CD4-positive, alpha-beta memory T cell (primary cell): ENCODE results near the gene GNA14. TPM values are rescaled to one million over a fixed set of nuclear protein-coding genes. Genes with fewer than 3 reads are reported as not detected.

Experiments used
- CTCF ChIA-PET: fragments of 350-600 bp; sonication (Branson Sonifier 250); formaldehyde crosslinking; loops from one replicate; lab custom pipeline; 2021; ENCODE audit warnings: inconsistent platforms; ENCODE audit not compliant: partially characterized antibody; lab: Charles Lee
- POLR2A ChIA-PET: fragments of 350-600 bp; sonication (Branson Sonifier 250); formaldehyde crosslinking; loops from one replicate; lab custom pipeline; 2021; ENCODE audit not compliant: partially characterized antibody; lab: Charles Lee
- DNase-seq, 5 donors: peaks; one replicate each; pipeline versions ENCODE4 v3.0.0 to v3.0.0-alpha.2; 2020 to 2022; ENCODE audit warnings: mixed read lengths in 1 of 5
- H3K27ac ChIP-seq: one replicate; pipeline ENCODE4 v1.7.0; 2013; ENCODE audit warnings: low read depth, low read length
- H3K27me3 ChIP-seq: 2 replicates; pipeline ENCODE4 v1.7.0; 2013; ENCODE audit warnings: mild to moderate bottlenecking, low read length, moderate library complexity; ENCODE audit not compliant: insufficient read depth
- H3K36me3 ChIP-seq: 2 replicates; pipeline ENCODE4 v1.7.0; 2013; ENCODE audit warnings: mild to moderate bottlenecking, low read length, moderate library complexity; ENCODE audit not compliant: insufficient read depth
- H3K4me1 ChIP-seq: 2 replicates; pipeline ENCODE4 v1.7.0; 2013; ENCODE audit warnings: mild to moderate bottlenecking, low read length, moderate library complexity; ENCODE audit not compliant: insufficient read depth
- H3K4me3 ChIP-seq, 2 donors: one replicate each; pipeline ENCODE4 v1.7.0; 2013; ENCODE audit warnings: low read length in 2 of 2, mild to moderate bottlenecking in 1 of 2
- H3K9me3 ChIP-seq, 2 donors: one replicate each; pipeline ENCODE4 v1.7.0; 2013; ENCODE audit warnings: low read length in 2 of 2, control low read depth in 1 of 2; ENCODE audit not compliant: control insufficient read depth in 1 of 2
- H3K27ac Mint-ChIP-seq, 7 donors: one replicate each; pipeline ENCODE4 v1.8.0; 2020 to 2021; ENCODE audit warnings: mixed read lengths in 7 of 7, mild to moderate bottlenecking in 6 of 7, inconsistent platforms in 3 of 7, moderate library complexity in 3 of 7
- H3K27me3 Mint-ChIP-seq, 2 donors: one replicate each; pipeline ENCODE4 v1.8.0; 2020 to 2021; ENCODE audit warnings: mixed read lengths in 2 of 2
- H3K36me3 Mint-ChIP-seq, 2 donors: one replicate each; pipeline ENCODE4 v1.8.0; 2020 to 2021; ENCODE audit warnings: mixed read lengths in 2 of 2, inconsistent platforms in 1 of 2, mild to moderate bottlenecking in 1 of 2
- H3K4me1 Mint-ChIP-seq, 4 donors: one replicate each; pipeline ENCODE4 v1.8.0; 2020 to 2021; ENCODE audit warnings: mixed read lengths in 4 of 4, mild to moderate bottlenecking in 1 of 4
- H3K4me3 Mint-ChIP-seq, 8 donors: one replicate each; pipeline ENCODE4 v1.8.0; 2020 to 2021; ENCODE audit warnings: mixed read lengths in 8 of 8, mild to moderate bottlenecking in 7 of 8, moderate library complexity in 6 of 8, inconsistent platforms in 3 of 8
- H3K9me3 Mint-ChIP-seq, 8 donors: one replicate each; pipeline ENCODE4 v1.8.0; 2020 to 2021; ENCODE audit warnings: mixed read lengths in 8 of 8, mild to moderate bottlenecking in 5 of 8, inconsistent platforms in 3 of 8, moderate library complexity in 1 of 8
- intact Hi-C: fragments of 100-400 bp; cut with micrococcal nuclease; formaldehyde crosslinking; loops from one replicate; pipeline ENCODE4 v1.15.1; 2023
- polyA plus RNA-seq, 2 donors: library from polyadenylated mRNA; unstranded; fragments of 300-500 nt; fragmentation: Illumina TruSeq; gene quantifications; one replicate each; pipeline ENCODE4 v1.2.3, GENCODE V29; 2021
- total RNA-seq, 2 experiments: library from RNA; stranded (reverse); gene quantifications; one replicate each; pipeline ENCODE4 v1.2.3, GENCODE V29; 2021

The GNA14 gene
- total and polyA plus RNA-seq, 4 experiments from 2014 or later = not detected

DNA sequence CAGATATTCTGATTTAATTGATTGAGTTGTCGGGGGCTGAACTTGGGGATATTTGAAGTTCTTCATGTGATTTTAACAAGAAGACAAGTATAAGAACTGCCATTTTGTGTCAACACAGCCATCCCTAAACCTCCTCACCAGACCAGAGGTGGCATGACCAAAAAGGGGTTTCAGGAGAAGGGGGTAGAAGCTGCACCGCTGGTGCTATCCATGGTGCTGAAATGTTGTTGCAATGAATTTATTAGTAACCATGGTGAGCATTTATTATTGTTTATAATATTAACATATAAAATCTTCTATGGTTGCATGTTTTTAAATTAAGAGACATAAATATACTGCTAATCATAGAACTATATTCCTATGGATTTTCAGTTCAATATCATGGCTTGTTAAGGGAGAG, 72.3 kb downstream of the GNA14 start:
- intact Hi-C loops = no loop called here
- no peaks in the 10 kb centered on the region for H3K27me3 ChIP-seq
- H3K4me1 Mint-ChIP-seq = no peaks in the 10 kb centered on the region
- H3K4me3 ChIP-seq = no peak overlapping the region
- H3K4me1 ChIP-seq = no peaks in the 10 kb centered on the region
- H3K27ac ChIP-seq = no peak overlapping the region
- peaks cover 7 to 12% of the 10 kb centered on the region in 2 donors for H3K27me3 Mint-ChIP-seq
- no peak overlapping the region for H3K27ac Mint-ChIP-seq
- ChIA-PET CTCF (no interaction called here), POLR2A (no interaction called here)
- H3K36me3 ChIP-seq = no peaks in the 10 kb centered on the region
- H3K9me3 Mint-ChIP-seq = peaks cover 0 to 5% (median 0%) of the 10 kb centered on the region in 8 donors
- no peak overlapping the region for H3K4me3 Mint-ChIP-seq
- DNase-seq = peak in 2 of 5 donors; percentile 2 to 5
- H3K36me3 Mint-ChIP-seq = no peaks in the 10 kb centered on the region
- H3K9me3 ChIP-seq = no peaks in the 10 kb centered on the region

- no peak for DNase-seq
- Histone ChIP-seq H3K27ac (no peak overlapping the region), H3K27me3 (no peaks in the 10 kb centered on the region), H3K4me1 (no peaks in the 10 kb centered on the region), H3K9me3 (no peaks in the 10 kb centered on the region), H3K36me3 (no peaks in the 10 kb centered on the region), H3K4me3 (no peak overlapping the region)
- H3K4me1 Mint-ChIP-seq = no peaks in the 10 kb centered on the region
- no peaks in the 10 kb centered on the region for H3K36me3 Mint-ChIP-seq
- intact Hi-C loops = no loop called here
- CTCF ChIA-PET = no interaction called here
- peaks cover 8 to 24% of the 10 kb centered on the region in 2 donors for H3K27me3 Mint-ChIP-seq
- peaks cover 0 to 2% (median 0%) of the 10 kb centered on the region in 8 donors for H3K9me3 Mint-ChIP-seq
- H3K27ac Mint-ChIP-seq = no peak overlapping the region
- no peak overlapping the region for H3K4me3 Mint-ChIP-seq
- POLR2A ChIA-PET = no interaction called here
Observed at GRCh38 chr9:77569335-77569734, 78.8 kb downstream of the GNA14 start.

DNA sequence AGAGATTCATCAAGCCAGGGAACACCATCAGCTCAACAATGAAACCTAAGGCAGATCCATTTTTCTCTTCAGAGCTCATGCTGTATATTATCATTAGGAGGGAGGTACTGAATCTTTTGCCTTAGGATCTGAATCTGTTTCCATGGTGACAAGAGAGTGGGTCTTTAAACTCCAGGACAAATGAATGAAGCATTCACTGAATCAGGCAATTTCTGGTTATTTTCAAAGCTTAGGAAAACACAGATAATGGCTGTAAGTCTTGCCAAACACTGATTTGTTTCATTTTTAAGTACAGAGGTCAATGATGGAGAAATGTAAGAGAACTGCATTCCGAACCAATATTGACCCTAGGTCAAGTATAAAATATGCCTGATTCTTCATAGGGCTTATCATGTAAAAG, 84.9 kb downstream of the GNA14 start:
- no peaks in the 10 kb centered on the region for H3K9me3 ChIP-seq
- ChIA-PET CTCF (interaction anchor here (1.4 kb wide), 1 partner anchor 11 kb away, joined by 3 read pairs; no protein-coding TSS in a partner anchor), POLR2A (no interaction called here)
- H3K27ac Mint-ChIP-seq = no peak overlapping the region
- no peaks in the 10 kb centered on the region for H3K36me3 Mint-ChIP-seq
- no peaks in the 10 kb centered on the region for H3K36me3 ChIP-seq
- no peaks in the 10 kb centered on the region for H3K4me1 ChIP-seq
- no peak overlapping the region for H3K27ac ChIP-seq
- no peak for DNase-seq
- H3K27me3 ChIP-seq = no peaks in the 10 kb centered on the region
- no peak overlapping the region for H3K4me3 ChIP-seq
- intact Hi-C loops = no loop called here
- H3K4me3 Mint-ChIP-seq = no peak overlapping the region
- peaks cover 8 to 19% of the 10 kb centered on the region in 2 donors for H3K27me3 Mint-ChIP-seq
- no peaks in the 10 kb centered on the region for H3K4me1 Mint-ChIP-seq
- peaks cover 0 to 2% (median 0%) of the 10 kb centered on the region in 8 donors for H3K9me3 Mint-ChIP-seq

DNA sequence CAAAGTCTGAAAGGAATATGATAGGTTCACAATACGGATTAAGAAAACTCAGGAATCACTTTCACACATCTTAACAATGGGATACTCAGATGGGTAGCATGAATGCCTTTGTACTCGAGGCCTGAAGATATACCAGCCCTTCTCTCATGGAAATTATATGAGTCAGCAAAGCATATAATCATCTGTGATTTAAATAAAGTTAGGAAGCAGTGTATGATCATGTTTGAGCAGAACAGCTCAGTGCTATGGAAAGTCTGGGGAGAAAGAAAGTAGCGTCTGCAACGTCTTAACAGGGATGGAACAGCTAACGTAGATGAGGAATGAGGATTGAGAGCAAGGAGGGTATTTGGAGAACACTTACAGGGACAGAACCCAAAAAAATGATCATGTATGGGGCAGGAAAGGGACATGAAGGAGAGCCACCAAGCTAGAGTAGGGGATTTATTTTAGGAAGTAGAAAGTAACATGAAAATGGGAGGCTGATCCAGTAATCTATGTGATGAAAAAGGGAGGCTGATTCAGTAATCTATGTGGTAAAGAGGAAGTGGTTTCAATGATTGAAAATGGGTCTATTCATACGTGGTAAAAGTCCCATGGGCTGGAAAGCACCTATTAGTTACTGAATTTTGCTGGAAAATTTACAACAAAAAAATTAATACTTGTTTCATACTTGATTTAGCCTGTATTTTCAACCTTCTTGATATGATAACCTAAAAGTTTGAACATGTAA, 85.9 kb downstream of the GNA14 start:
- H3K4me1 ChIP-seq = no peaks in the 10 kb centered on the region
- Mint-ChIP-seq H3K36me3 (no peaks in the 10 kb centered on the region), H3K4me3 (no peak overlapping the region), H3K4me1 (no peaks in the 10 kb centered on the region), H3K9me3 (peaks cover 0 to 1% (median 0%) of the 10 kb centered on the region in 8 donors), H3K27ac (no peak overlapping the region), H3K27me3 (peaks cover 5 to 17% of the 10 kb centered on the region in 2 donors)
- CTCF ChIA-PET = interaction anchor here (1.4 kb wide), 1 partner anchor 10 kb away, joined by 3 read pairs; no protein-coding TSS in a partner anchor
- no peaks in the 10 kb centered on the region for H3K27me3 ChIP-seq
- no peak overlapping the region for H3K4me3 ChIP-seq
- H3K9me3 ChIP-seq = no peaks in the 10 kb centered on the region
- H3K36me3 ChIP-seq = no peaks in the 10 kb centered on the region
- no peak for DNase-seq
- intact Hi-C loops = no loop called here
- no peak overlapping the region for H3K27ac ChIP-seq
- POLR2A ChIA-PET = no interaction called here

- H3K27ac Mint-ChIP-seq = no peak overlapping the region
- Histone ChIP-seq H3K9me3 (no peaks in the 10 kb centered on the region), H3K36me3 (no peaks in the 10 kb centered on the region), H3K27me3 (no peaks in the 10 kb centered on the region), H3K4me3 (no peak overlapping the region), H3K4me1 (no peaks in the 10 kb centered on the region), H3K27ac (no peak overlapping the region)
- H3K27me3 Mint-ChIP-seq = peaks cover 4 to 17% of the 10 kb centered on the region in 2 donors
- intact Hi-C loops = no loop called here
- POLR2A ChIA-PET = no interaction called here
- H3K4me3 Mint-ChIP-seq = no peak overlapping the region
- H3K9me3 Mint-ChIP-seq = peaks cover 0 to 2% (median 0%) of the 10 kb centered on the region in 8 donors
- no peaks in the 10 kb centered on the region for H3K4me1 Mint-ChIP-seq
- H3K36me3 Mint-ChIP-seq = no peaks in the 10 kb centered on the region
- CTCF ChIA-PET = no interaction called here
- no peak for DNase-seq
Observed at GRCh38 chr9:77561331-77562018, 86.6 kb downstream of the GNA14 start.

- Histone ChIP-seq H3K4me1 (no peaks in the 10 kb centered on the region), H3K9me3 (no peaks in the 10 kb centered on the region), H3K4me3 (no peak overlapping the region), H3K27ac (no peak overlapping the region), H3K36me3 (no peaks in the 10 kb centered on the region), H3K27me3 (no peaks in the 10 kb centered on the region)
- Mint-ChIP-seq H3K4me1 (no peaks in the 10 kb centered on the region), H3K27ac (no peak overlapping the region), H3K4me3 (no peak overlapping the region), H3K27me3 (peaks cover 2 to 6% of the 10 kb centered on the region in 2 donors), H3K9me3 (peaks cover 0 to 2% (median 0%) of the 10 kb centered on the region in 8 donors), H3K36me3 (no peaks in the 10 kb centered on the region)
- POLR2A ChIA-PET = no interaction called here
- DNase-seq = no peak
- CTCF ChIA-PET = no interaction called here
- intact Hi-C loops = no loop called here
Observed at GRCh38 chr9:77556396-77556795, 91.7 kb downstream of the GNA14 start.

DNA sequence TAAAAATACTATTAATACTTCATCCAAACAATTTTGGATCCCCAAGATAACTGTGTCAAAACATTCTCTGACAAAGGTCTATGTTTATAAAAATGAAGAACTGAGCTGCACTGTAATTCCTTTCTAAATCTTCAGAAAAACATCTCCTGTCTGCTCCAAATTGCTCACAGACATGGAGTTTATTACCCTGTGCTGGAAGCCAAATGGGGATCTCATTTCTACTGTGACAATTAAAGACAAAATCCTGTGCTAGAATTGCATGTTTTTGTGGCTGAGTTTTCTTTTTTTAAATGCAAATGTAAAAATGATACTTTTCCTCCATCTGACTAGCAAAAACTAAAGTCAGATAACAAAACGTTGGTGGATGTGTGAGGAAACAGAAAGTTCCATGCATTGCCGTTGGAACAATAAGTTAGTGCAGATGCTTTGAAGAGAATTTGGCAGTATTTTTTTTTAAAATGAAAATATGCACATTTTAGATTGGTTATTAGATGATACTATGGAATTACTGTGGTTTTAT, 93.5 kb downstream of the GNA14 start:
- no peak for DNase-seq
- H3K4me1 Mint-ChIP-seq = no peaks in the 10 kb centered on the region
- Histone ChIP-seq H3K9me3 (no peaks in the 10 kb centered on the region), H3K27me3 (no peaks in the 10 kb centered on the region), H3K36me3 (no peaks in the 10 kb centered on the region), H3K4me1 (no peaks in the 10 kb centered on the region), H3K27ac (no peak overlapping the region), H3K4me3 (no peak overlapping the region)
- intact Hi-C loops = no loop called here
- no peaks in the 10 kb centered on the region for H3K36me3 Mint-ChIP-seq
- CTCF ChIA-PET = no interaction called here
- peaks cover 0 to 2% (median 0%) of the 10 kb centered on the region in 8 donors for H3K9me3 Mint-ChIP-seq
- H3K27ac Mint-ChIP-seq = no peak overlapping the region
- POLR2A ChIA-PET = no interaction called here
- no peak overlapping the region for H3K4me3 Mint-ChIP-seq
- H3K27me3 Mint-ChIP-seq = peaks cover 4 to 6% of the 10 kb centered on the region in 2 donors
